SU-DHL-6 (cell line): ENCODE data around the gene TGM3.

Experiments used
- H2AFZ ChIP-seq: fragments of 200-600 bp; sonication (generic); 2 replicates; pipeline ENCODE4 v1.6.1; 2014; ENCODE audit warnings: low read depth, mild to moderate bottlenecking, moderate library complexity, mixed read lengths, antibody characterized with exemption, low read length; ENCODE audit not compliant: severe bottlenecking
- H3F3A ChIP-seq: fragments of 200-600 bp; shearing (Covaris generic); 2 replicates; pipeline ENCODE4 v1.6.0; 2016; ENCODE audit warnings: antibody characterized with exemption, mild to moderate bottlenecking; ENCODE audit not compliant: insufficient read depth
- H3K27ac ChIP-seq: fragments of 200-600 bp; sonication (generic); 2 replicates; pipeline ENCODE4 v1.5.1; 2016; ENCODE audit warnings: low read depth, mild to moderate bottlenecking, low read length, moderate library complexity, mixed read lengths
- H3K27me3 ChIP-seq: fragments of 200-600 bp; sonication (generic), shearing (Covaris generic); 2 replicates; pipeline ENCODE4 v1.6.0; 2014; ENCODE audit warnings: mild to moderate bottlenecking, low read length
- H3K36me3 ChIP-seq: fragments of 200-600 bp; sonication (generic); 2 replicates; pipeline ENCODE4 v1.6.1; 2014; ENCODE audit warnings: mild to moderate bottlenecking, low read length, mixed read lengths
- H3K4me2 ChIP-seq: fragments of 300-600, 200-600 bp; shearing (Covaris generic), sonication (generic); 2 replicates; pipeline ENCODE4 v1.6.0; 2014; ENCODE audit warnings: low read length, low read depth, mild to moderate bottlenecking; ENCODE audit not compliant: poor library complexity, severe bottlenecking
- H3K4me3 ChIP-seq: fragments of 200-600 bp; sonication (generic); 2 replicates; pipeline ENCODE4 v1.5.1; 2014; ENCODE audit warnings: antibody characterized with exemption, low read length, mild to moderate bottlenecking, mixed read lengths; ENCODE audit not compliant: insufficient read depth, poor library complexity, severe bottlenecking
- H3K79me2 ChIP-seq: fragments of 200-600 bp; sonication (generic); 2 replicates; pipeline ENCODE4 v1.6.1; 2014; ENCODE audit warnings: mild to moderate bottlenecking, low read length, moderate library complexity; ENCODE audit not compliant: insufficient read depth
- H3K9ac ChIP-seq: fragments of 200-600 bp; sonication (generic); 2 replicates; pipeline ENCODE4 v1.7.0; 2014; ENCODE audit warnings: mild to moderate bottlenecking, low read length
- H3K9me2 ChIP-seq: fragments of 200-600 bp; sonication (generic); replicated peaks from 2 replicates; pipeline ENCODE4 v1.6.1; 2014; ENCODE audit warnings: low read length; ENCODE audit not compliant: insufficient read depth
- H3K9me3 ChIP-seq: fragments of 200-600 bp; sonication (generic); 2 replicates; pipeline ENCODE4 v1.6.1; 2014; ENCODE audit warnings: low read length, mixed read lengths; ENCODE audit not compliant: insufficient read depth
- H4K20me1 ChIP-seq: fragments of 200-600 bp; sonication (generic); 2 replicates; pipeline ENCODE4 v1.6.1; 2014; ENCODE audit warnings: low read depth, mild to moderate bottlenecking, antibody characterized with exemption, low read length, moderate library complexity, mixed read lengths
- CTCF ChIP-seq: fragments of 200-600 bp; sonication (generic); IDR thresholded peaks from one replicate; pipeline ENCODE4 v1.5.1; 2017; ENCODE audit warnings: antibody characterized with exemption, mild to moderate bottlenecking, low read length, moderate library complexity; ENCODE audit not compliant: insufficient read depth, poor library complexity, severe bottlenecking
- EZH2phosphoT487 ChIP-seq: fragments of 200-600 bp; sonication (generic), shearing (Covaris generic); conservative IDR thresholded peaks from 2 replicates; pipeline ENCODE4 v1.6.1; 2018; ENCODE audit warnings: mild to moderate bottlenecking, antibody characterized with exemption, low read length, moderate library complexity, mixed read lengths

Gene TGM3

GRCh38 chr20:2335096-2335870, 39.5 kb downstream of the TGM3 start:
- Histone ChIP-seq H4K20me1 (no peaks in the 10 kb centered on the region), H3K9me3 (no peaks in the 10 kb centered on the region), H3K9ac (no peak overlapping the region), H2AFZ (no peak overlapping the region), H3F3A (no peaks in the 10 kb centered on the region), H3K27me3 (no peaks in the 10 kb centered on the region), H3K4me3 (no peak overlapping the region), H3K9me2 (no peaks in the 10 kb centered on the region), H3K4me2 (no peak overlapping the region), H3K79me2 (no peaks in the 10 kb centered on the region), H3K27ac (no peak overlapping the region), H3K36me3 (no peaks in the 10 kb centered on the region)
- TF ChIP-seq EZH2phosphoT487 (no peak), CTCF (no peak)

- Histone ChIP-seq H4K20me1 (no peaks in the 10 kb centered on the region), H3K4me3 (no peak overlapping the region), H3F3A (no peaks in the 10 kb centered on the region), H3K4me2 (no peak overlapping the region), H3K79me2 (no peaks in the 10 kb centered on the region), H3K27ac (no peak overlapping the region), H3K9me3 (no peaks in the 10 kb centered on the region), H2AFZ (no peak overlapping the region), H3K27me3 (no peaks in the 10 kb centered on the region), H3K9ac (no peak overlapping the region), H3K9me2 (no peaks in the 10 kb centered on the region), H3K36me3 (no peaks in the 10 kb centered on the region)
- TF ChIP-seq EZH2phosphoT487 (no peak), CTCF (no peak)
Observed at GRCh38 chr20:2336471-2336870, 40.7 kb downstream of the TGM3 start.

- Histone ChIP-seq H3K9me2 (no peaks in the 10 kb centered on the region), H3K4me2 (no peak overlapping the region), H3K36me3 (no peaks in the 10 kb centered on the region), H4K20me1 (no peaks in the 10 kb centered on the region), H3K4me3 (no peak overlapping the region), H2AFZ (no peak overlapping the region), H3K27me3 (no peaks in the 10 kb centered on the region), H3K27ac (no peak overlapping the region), H3K79me2 (no peaks in the 10 kb centered on the region), H3K9ac (no peak overlapping the region), H3K9me3 (no peaks in the 10 kb centered on the region), H3F3A (no peaks in the 10 kb centered on the region)
- TF ChIP-seq CTCF: no peak
- no peak for TF ChIP-seq EZH2phosphoT487
Observed at GRCh38 chr20:2337142-2337541, 41.3 kb downstream of the TGM3 start.
